Measurements from ENCODE around the gene SH3D21.

- TF ChIP-seq CTCF (conservative IDR thresholded peaks at IDR 0.05; ENCODE audit: low read length), result no peak
- TF ChIP-seq EZH2phosphoT487 (IDR thresholded peaks at IDR 0.05; ENCODE audit: borderline replicate concordance, low read depth, low read length), result no peak
Observed at GRCh38 chr1:36284061-36284460, 22.1 kb upstream of the SH3D21 start.
